GOT3 (cell line): ENCODE measurements around the gene HTRA2.

Experiments used
- DNase-seq: peaks from one replicate; lab custom pipeline; 2025; ENCODE audit warnings: mixed read lengths; lab: John Stamatoyannopoulos, UW

HTRA2 gene

DNA sequence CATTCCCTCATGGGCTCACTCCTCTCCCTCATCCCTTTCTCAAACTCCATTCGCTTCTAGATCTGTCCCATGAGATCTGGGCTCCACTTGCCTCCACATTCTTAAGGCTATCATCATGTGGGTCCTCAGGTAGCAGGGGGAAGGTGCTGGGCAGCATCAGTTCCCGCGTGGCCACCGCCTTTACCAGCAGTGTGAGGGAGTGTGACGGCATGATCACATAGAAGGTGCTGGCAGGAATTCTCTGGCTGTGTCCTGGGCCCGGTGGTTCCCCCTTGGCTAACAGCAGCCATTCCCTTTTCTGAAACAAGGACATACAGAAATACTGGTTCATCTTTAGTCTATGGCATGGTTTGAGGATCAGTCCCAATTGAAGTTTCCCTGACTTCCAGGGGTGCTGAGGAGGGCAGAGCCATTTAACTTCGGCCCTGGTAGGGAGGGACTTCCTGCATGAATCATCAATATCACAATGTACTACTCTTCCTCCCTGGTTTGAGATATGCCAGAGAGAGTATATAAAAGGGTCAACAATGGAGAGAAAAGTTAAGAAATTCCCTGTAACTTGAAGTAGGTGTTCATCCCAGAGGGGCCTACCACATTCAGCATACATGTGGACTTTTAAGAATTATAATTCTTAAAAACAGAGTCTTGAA, 32.5 kb downstream of the HTRA2 start:
- no peak for DNase-seq

GRCh38 chr2:74564222-74564621, 34.5 kb downstream of the HTRA2 start:
- DNase-seq: no peak

DNA sequence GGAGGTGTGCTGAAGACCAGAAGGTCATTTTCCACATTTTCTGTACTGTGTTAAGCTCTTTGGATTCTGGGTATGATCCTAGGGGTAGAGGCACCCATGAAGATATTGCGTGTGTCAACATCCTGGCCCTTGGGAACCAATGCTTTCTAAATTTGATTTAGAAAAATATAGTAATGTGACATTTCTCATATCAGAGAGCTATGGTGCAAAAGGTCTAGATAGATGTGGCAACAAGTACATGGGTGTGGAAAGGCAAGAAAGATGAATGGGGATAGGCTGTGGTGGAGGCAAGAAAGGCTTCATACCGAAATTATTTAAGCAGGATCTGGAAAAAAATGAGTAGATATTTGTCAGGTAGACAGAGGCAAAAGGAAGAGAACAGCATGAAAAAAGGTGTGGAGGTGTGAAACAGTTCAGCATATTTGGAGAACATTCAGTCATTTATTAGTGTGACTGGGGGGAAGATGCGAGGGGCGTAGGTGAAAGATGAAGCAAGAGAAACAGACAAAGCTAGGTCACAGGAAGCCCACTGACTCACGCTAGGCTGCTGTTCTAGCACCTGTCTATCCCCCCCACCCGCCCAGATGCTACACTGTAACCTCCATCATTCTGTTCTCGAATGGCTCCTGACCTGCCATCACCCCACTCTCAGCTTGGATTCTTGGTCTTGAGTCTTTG, 36.5 kb downstream of the HTRA2 start:
- DNase-seq: no peak

GRCh38 chr2:74566754-74567085, 37.0 kb downstream of the HTRA2 start:
- peak; percentile 25 for DNase-seq

DNA sequence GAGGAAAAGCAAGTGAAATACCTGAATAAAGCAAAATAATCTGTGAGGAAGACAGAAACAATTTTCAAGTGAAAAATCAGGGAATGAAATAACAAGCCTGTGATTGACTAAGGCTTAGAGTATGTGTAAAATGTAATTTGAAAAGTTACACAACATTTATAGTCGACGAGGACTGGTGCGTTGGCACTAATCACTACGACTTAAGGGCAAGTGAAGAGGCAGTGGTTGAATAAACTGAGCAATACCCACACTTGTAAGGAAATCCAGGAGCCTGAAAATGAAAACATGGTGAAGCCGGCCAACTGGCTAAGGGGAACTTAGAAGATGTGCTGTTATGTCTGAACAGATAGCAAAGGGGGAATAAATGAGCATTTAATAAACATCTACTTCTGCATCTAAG, 38.1 kb downstream of the HTRA2 start:
- no peak for DNase-seq

DNA sequence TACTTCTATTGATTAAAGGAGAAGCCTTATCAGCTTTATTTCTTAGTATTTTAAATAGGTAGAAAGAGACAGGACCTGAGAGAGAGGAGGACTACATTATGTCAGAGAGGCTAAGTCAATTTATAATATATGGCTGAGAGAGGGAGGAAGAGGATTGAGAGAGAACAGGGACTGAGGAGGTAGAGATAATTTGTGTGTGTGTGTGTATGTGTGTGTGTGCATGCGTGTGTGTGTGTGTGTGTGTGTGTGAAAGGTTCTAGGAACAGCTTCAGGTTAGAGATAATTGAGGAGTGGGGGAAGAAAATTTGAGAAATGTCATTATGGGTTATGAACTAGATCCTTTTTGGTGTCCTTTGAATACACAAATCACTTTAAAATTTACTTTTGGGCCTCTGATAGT, 40.0 kb downstream of the HTRA2 start:
- DNase-seq: no peak

GRCh38 chr2:74571058-74571457, 41.3 kb downstream of the HTRA2 start:
- no peak for DNase-seq

- DNase-seq: no peak
These were observed 42.6 kb downstream of the HTRA2 start for GRCh38 chr2:74572178-74572925.

- DNase-seq: no peak
These were observed 44.2 kb downstream of the HTRA2 start for GRCh38 chr2:74573747-74574562.

DNA sequence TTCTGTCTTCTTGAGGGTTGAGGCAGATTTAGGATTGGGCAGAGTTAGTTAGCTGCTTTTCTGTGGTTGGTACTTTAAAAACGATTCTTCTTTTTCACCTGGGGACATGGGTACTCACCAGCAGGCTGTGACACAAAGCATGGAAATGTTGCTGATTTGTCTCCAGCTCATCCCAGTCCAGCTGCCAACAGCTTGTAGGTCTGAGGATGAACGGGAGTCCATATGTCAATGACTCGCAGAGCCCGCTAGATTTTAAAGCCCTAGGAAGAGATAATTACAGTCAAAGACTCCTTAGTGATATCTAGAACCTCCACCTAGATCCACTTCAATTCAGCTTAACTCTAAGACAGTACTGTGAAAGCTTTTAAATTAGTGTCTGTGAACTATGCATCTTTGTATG, 45.6 kb downstream of the HTRA2 start:
- DNase-seq: no peak

DNA sequence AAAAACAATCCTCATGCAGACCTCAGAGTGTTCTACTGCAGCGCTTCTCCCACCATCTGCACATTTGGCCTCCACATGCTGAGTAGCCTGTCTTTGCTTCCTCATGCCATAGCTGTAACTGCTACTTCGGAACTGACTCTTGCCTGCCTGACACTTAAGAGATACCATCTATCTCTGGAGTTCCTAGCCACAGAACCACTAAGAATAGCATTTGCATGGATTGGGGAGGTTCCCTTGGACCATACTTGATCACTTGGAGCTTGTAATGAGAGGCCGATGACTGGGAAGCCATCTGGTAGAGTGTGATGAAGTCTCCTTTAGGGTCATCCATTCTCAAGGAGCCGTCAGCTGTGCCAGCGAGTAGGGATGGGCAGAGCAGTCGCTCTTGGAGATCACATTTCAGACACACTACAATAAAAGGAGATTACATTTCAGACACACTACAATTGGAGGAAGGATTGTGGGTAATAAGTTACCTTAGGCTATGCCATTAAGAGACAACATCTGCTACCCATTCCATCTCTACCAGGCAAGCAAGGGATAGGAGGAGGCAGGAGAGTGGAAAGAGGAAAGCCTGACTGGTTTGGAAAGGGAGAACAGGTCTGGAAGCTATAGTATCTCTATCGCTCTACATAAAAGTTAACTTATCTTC, 46.6 kb downstream of the HTRA2 start:
- no peak for DNase-seq

DNA sequence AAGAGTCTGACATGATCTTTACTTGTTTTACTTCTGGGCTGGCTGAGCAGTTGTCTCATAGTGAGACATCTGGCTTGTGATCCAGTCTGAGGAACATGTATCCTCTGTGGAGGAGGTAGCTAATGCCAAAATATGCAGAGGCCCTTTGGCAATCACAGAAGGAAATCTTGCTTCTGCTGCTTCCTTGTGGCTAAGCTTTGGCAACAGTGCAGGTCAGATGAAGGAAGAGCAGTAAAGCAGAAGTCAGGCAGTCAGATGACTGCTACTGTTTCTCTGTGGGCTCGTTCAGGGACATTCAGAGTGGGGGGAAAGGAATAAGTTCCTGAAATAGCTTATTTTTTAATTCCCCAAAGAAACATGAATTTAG, 47.1 kb downstream of the HTRA2 start:
- no peak for DNase-seq

GRCh38 chr2:74577448-74577847, 47.7 kb downstream of the HTRA2 start:
- no peak for DNase-seq

DNA sequence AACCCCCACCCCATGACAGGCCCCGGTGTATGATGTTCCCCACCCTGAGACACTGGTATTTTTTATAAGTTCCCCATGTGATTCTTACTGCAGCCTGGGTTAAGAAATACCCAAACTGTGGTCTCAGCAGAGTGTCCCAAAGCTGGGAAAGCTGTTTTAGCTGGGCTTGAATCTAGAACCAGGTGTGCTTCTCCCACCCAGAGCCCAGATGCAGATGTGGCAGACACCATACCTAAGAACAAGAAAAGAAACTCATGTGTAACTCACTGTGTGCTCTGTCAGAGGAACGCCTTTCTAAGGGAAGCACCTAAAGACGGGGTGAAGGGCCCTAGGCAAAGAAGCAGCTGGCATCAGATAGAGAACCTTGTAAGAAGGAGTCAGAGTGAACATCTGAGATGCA, 48.7 kb downstream of the HTRA2 start:
- no peak for DNase-seq

DNA sequence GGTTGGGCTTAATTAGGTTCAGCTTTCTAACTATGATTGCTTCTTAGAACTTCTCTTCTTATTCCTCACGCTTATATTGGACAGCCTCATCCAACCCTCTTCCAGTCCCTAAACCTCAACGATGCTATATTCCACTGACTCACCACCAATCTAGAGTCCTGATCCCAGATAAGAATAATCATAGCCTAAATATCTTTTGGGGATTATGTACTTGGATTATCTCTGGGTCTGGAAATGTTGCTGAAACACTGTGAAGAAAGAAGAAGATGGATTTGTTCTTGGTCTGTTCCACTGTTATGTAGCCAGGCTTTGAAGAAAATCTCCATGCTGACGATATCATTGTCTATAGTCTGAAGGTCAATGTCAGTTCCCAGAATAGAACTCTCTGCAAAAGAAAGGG, 51.7 kb downstream of the HTRA2 start:
- DNase-seq: no peak

DNA sequence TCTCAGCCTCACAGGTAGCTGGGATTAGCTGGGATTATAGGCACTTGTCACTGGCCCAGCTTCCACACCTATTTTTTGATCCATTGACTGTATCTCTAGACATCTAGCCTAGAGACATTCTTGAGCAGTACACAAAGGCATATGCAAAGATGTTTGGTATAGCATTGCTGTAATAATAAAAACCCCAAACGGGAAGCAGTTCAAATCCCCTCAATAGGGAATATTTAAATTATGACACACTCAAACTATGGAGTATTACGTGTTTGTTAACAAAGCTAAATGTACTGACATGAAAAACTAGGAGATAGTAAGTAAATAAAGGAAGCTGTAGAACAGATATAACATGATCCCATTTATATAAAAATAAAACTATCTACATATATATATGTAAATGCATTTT, 52.5 kb downstream of the HTRA2 start:
- no peak for DNase-seq
